Measurements from ENCODE around the gene THUMPD3. TPM values are rescaled to one million over a fixed set of nuclear protein-coding genes. Genes with fewer than 3 reads are reported as not detected.

Gene THUMPD3
- total and polyA plus RNA-seq, 2 of the 4 experiments (the other 2 are of a cell fraction), result 28.2 to 43.9 TPM

DNA sequence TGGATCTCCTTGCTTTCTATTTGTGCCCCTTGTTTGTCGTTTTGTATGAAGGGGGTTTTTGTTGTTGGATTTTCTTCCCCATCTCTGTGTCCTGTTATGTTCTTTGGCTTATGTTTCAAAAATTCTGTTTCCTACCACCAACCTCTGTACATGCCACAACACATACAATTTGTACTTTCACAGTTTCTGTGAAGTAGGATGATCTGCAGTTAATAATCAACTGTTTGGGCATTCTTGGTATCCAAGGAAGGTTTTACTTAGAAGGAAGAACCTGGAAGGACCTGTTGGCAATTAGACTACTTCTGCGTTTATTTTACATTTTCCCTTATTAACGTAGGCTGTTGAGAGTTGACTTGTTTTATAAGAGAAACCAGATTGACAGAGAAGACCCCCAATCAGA lies 42.9 kb downstream of the THUMPD3 start:
- H3K4me1 ChIP-seq (ENCODE audit: control insufficient read depth, insufficient read depth, low read length), result peaks cover 7% of the 10 kb centered on the region
- no peak overlapping the region for H2BK5ac ChIP-seq (ENCODE audit: low read depth, low read length, poor library complexity, severe bottlenecking)
- H3K79me1 ChIP-seq (ENCODE audit: low read depth in 1 of 2, low read length in 2 of 2), result peaks cover 0 to 28% of the 10 kb centered on the region in 2 experiments; a peak in 2 of 4 replicates
- TF ChIP-seq, protein P1, sequence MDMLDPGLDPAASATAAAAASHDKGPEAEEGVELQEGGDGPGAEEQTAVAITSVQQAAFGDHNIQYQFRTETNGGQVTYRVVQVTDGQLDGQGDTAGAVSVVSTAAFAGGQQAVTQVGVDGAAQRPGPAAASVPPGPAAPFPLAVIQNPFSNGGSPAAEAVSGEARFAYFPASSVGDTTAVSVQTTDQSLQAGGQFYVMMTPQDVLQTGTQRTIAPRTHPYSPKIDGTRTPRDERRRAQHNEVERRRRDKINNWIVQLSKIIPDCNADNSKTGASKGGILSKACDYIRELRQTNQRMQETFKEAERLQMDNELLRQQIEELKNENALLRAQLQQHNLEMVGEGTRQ (IDR thresholded peaks at IDR 0.05; ENCODE audit: low read depth, low read length), result no peak
- TF ChIP-seq CHD1 (IDR thresholded peaks at IDR 0.05; ENCODE audit: low read depth, low read length) (no peak), POLR2A (IDR thresholded peaks at IDR 0.05; ENCODE audit: low read depth, low read length) (no peak), MAFK (IDR thresholded peaks at IDR 0.05; ENCODE audit: low read depth, low read length) (no peak), MAZ (IDR thresholded peaks at IDR 0.05; ENCODE audit: borderline replicate concordance, low read depth, low read length) (no peak), RAD21 (IDR thresholded peaks at IDR 0.05; ENCODE audit: low read length) (no peak), CEBPB (IDR thresholded peaks at IDR 0.05; ENCODE audit: low read depth, low read length) (no peak), NFE2L2 (IDR thresholded peaks at IDR 0.05; ENCODE audit: low read depth, low read length) (no peak)
- TF ChIP-seq, protein P2, sequence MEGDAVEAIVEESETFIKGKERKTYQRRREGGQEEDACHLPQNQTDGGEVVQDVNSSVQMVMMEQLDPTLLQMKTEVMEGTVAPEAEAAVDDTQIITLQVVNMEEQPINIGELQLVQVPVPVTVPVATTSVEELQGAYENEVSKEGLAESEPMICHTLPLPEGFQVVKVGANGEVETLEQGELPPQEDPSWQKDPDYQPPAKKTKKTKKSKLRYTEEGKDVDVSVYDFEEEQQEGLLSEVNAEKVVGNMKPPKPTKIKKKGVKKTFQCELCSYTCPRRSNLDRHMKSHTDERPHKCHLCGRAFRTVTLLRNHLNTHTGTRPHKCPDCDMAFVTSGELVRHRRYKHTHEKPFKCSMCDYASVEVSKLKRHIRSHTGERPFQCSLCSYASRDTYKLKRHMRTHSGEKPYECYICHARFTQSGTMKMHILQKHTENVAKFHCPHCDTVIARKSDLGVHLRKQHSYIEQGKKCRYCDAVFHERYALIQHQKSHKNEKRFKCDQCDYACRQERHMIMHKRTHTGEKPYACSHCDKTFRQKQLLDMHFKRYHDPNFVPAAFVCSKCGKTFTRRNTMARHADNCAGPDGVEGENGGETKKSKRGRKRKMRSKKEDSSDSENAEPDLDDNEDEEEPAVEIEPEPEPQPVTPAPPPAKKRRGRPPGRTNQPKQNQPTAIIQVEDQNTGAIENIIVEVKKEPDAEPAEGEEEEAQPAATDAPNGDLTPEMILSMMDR (conservative IDR thresholded peaks at IDR 0.05; ENCODE audit: low read depth, low read length), result no peak
- ChIA-PET CTCF (no interaction called here), POLR2A (ENCODE audit: unreplicated experiment) (no interaction called here)
- no peak overlapping the region for H3K9ac ChIP-seq (ENCODE audit: low read depth, low read length)
- H3K9me3 ChIP-seq (ENCODE audit: control insufficient read depth, insufficient read depth, low read length), result no peaks in the 10 kb centered on the region
- H4K5ac ChIP-seq (ENCODE audit: low read depth, low read length), result no peak overlapping the region
- H3K4me2 ChIP-seq (ENCODE audit: low read depth, low read length), result no peak overlapping the region
- no peak overlapping the region for H3K18ac ChIP-seq (ENCODE audit: low read depth, low read length)
- H2BK15ac ChIP-seq (ENCODE audit: low read depth, low read length), result no peak overlapping the region
- in situ Hi-C loops (cut with MboI; ENCODE audit: low sequenced_read_pairs) (no loop called here), dilution Hi-C loops (cut with HindIII; ENCODE audit: low sequenced_read_pairs, unreplicated experiment) (no loop called here), intact Hi-C loops (cut with micrococcal nuclease) (no loop called here)
- no peak overlapping the region for H2AK5ac ChIP-seq (ENCODE audit: low read depth, low read length)
- no peak overlapping the region for H2AK9ac ChIP-seq (replicated peaks; ENCODE audit: low read depth, low read length, poor library complexity)
- no peak overlapping the region for H2AFZ ChIP-seq (replicated peaks; ENCODE audit: low read length, poor library complexity)
- H4K91ac ChIP-seq (ENCODE audit: insufficient read depth, low read depth, low read length), result no peak overlapping the region
- no peak overlapping the region for H3K27ac ChIP-seq (ENCODE audit: insufficient read depth, low read length)
- no peak overlapping the region for H2BK20ac ChIP-seq (ENCODE audit: low read depth, low read length)
- H3K56ac ChIP-seq (ENCODE audit: extremely low read depth, insufficient read depth, low read length), result no peak overlapping the region
- H4K8ac ChIP-seq (ENCODE audit: low read depth in 2 of 2, low read length in 2 of 2), result no peak overlapping the region
- H3K4ac ChIP-seq (ENCODE audit: low read depth, low read length), result no peak overlapping the region
- H3K9me1 ChIP-seq (ENCODE audit: insufficient read depth, low read length), result peaks cover 8% of the 10 kb centered on the region; the same call in 1 of the 2 replicates
- peaks cover 100% of the 10 kb centered on the region for H4K20me1 ChIP-seq (ENCODE audit: insufficient read depth, low read length)
- no peak overlapping the region for H3K14ac ChIP-seq (replicated peaks; ENCODE audit: low read depth, low read length)
- H3K27me3 ChIP-seq (ENCODE audit: control insufficient read depth, insufficient read depth, low read length), result no peaks in the 10 kb centered on the region
- no CpG with 5 or more reads among the region's 3 CpGs for WGBS, 2 experiments (ENCODE audit: extremely low coverage in 2 of 2, insufficient read length in 1 of 2)
- no peak overlapping the region for H2BK120ac ChIP-seq (ENCODE audit: low read depth, low read length)
- ATAC-seq (ENCODE audit: low read depth) (no peak), DNase-seq (no peak)
- no TSS peak for BruUV-seq (replicated peaks)
- no peak overlapping the region for H3K23ac ChIP-seq (ENCODE audit: low read depth, low read length)
- no peak overlapping the region for H3K4me3 ChIP-seq (ENCODE audit: insufficient read depth, low read depth, low read length)
- no peaks in the 10 kb centered on the region for H3K36me3 ChIP-seq (ENCODE audit: control insufficient read depth, insufficient read depth, low read length)

Data from IMR-90 (cell line).